K562 (cell line): ENCODE results near the gene SAMM50. TPM values are rescaled to one million over a fixed set of nuclear protein-coding genes. Genes with fewer than 3 reads are reported as not detected.

ENCODE experiments used
- EGR1 ChIP-seq: fragments of 450-650 bp; conservative IDR thresholded peaks from 2 replicates; pipeline ENCODE4 v1.6.1; 2017; ENCODE audit warnings: mild to moderate bottlenecking
- MECOM ChIP-seq: fragments of 250-450 bp; sonication (Bioruptor Pico); IDR thresholded peaks from 2 replicates; pipeline ENCODE4 v1.8.0; 2022; ENCODE audit warnings: inconsistent platforms
- ZBTB1 ChIP-seq: sonication (generic); formaldehyde crosslinking; IDR thresholded peaks from 2 replicates; pipeline ENCODE4 v1.8.1; 2023; ENCODE audit warnings: missing genetic modification reagents, low read depth, mild to moderate bottlenecking, borderline replicate concordance
- polyA plus RNA-seq, 8 experiments: library from polyadenylated mRNA; depleted of rRNA in 4 of 8; stranded (reverse) in 5 of 8; unstranded in 3 of 8; fragments of >200 nt; fragmentation: Nextera tagmentation in 2 of 8; fragmentation: Illumina TruSeq in 1 of 8; extraction: Ambion mirVana in 2 of 8; extraction: Trizol in 1 of 8; gene quantifications; 2 replicates each; pipeline versions ENCODE4 v1.2.1 to v1.2.3, GENCODE V29; 2011 to 2014; ENCODE audit warnings: inconsistent platforms in 1 of 8, missing spikeins in 1 of 8
- total RNA-seq, 7 experiments: library from RNA; depleted of rRNA in 6 of 7; stranded (reverse); fragments of >200 nt in 6 of 7; fragmentation: Illumina TruSeq in 2 of 7; extraction: Trizol in 2 of 7; gene quantifications; 2 replicates each; pipeline versions ENCODE4 v1.2.1 to v1.2.3, GENCODE V29; 2011 to 2021; ENCODE audit warnings: low replicate concordance in 1 of 7
- TF ChIP-seq, protein P1 (sequence below): sonication (generic); formaldehyde crosslinking; IDR thresholded peaks from 2 replicates; pipeline ENCODE4 v1.8.0; 2023; ENCODE audit warnings: missing genetic modification reagents, mild to moderate bottlenecking, borderline replicate concordance
- TF ChIP-seq, protein P2 (sequence below): fragments of 450-650 bp; IDR thresholded peaks from 2 replicates; pipeline ENCODE4 v1.7.0; 2016; ENCODE audit warnings: borderline replicate concordance
- TF ChIP-seq, protein P3 (sequence below): sonication (generic); formaldehyde crosslinking; IDR thresholded peaks from 2 replicates; pipeline ENCODE4 v1.8.0; 2022; ENCODE audit warnings: missing genetic modification reagents, mild to moderate bottlenecking, borderline replicate concordance
- TF ChIP-seq, protein P4 (sequence below): fragments of 250-450 bp; sonication (Bioruptor Pico); IDR thresholded peaks from 2 replicates; pipeline ENCODE4 v1.5.0; 2021
- TF ChIP-seq, protein P5 (sequence below): sonication (generic); formaldehyde crosslinking; IDR thresholded peaks from 2 replicates; pipeline ENCODE4 v1.8.0; 2022; ENCODE audit warnings: missing genetic modification reagents, mild to moderate bottlenecking, moderate library complexity, borderline replicate concordance

Gene SAMM50
- total and polyA plus RNA-seq, 9 of the 15 experiments (the other 6 are each of a cell fraction or from before 2014, with no cell fraction given) = 14.6 to 49.3 (median 38.1) TPM

DNA sequence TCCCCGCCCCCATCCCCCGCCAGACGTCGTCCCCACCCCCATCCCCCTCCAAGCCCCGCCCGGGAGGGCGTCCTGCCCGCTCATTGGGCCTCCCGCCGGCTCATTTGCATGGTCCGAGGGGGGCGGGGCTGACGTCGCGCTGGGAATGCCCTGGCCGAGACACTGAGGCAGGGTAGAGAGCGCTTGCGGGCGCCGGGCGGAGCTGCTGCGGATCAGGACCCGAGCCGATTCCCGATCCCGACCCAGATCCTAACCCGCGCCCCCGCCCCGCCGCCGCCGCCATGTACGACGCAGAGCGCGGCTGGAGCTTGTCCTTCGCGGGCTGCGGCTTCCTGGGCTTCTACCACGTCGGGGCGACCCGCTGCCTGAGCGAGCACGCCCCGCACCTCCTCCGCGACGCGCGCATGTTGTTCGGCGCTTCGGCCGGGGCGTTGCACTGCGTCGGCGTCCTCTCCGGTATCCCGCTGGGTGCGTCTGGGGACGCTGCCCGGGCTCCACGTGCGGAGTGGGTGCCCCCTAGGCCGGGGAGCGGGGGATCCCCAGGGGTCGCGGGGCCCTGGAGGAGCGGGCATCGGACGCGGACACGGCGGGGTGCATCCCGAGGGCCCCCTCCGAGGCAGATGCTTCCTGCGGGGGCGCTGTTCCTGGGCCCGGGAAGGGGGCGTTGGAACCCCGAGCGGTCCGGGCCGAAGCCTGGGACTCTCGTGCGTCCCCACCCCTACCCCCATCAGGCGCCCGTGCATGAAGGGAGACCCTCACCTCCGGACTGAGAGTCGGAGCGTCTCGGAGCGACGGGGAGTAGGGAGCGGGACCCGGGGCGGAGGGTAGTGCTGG is 31.4 kb upstream of the SAMM50 start, which contains the start of gene PNPLA3 (continued):
- TF ChIP-seq, protein P1, sequence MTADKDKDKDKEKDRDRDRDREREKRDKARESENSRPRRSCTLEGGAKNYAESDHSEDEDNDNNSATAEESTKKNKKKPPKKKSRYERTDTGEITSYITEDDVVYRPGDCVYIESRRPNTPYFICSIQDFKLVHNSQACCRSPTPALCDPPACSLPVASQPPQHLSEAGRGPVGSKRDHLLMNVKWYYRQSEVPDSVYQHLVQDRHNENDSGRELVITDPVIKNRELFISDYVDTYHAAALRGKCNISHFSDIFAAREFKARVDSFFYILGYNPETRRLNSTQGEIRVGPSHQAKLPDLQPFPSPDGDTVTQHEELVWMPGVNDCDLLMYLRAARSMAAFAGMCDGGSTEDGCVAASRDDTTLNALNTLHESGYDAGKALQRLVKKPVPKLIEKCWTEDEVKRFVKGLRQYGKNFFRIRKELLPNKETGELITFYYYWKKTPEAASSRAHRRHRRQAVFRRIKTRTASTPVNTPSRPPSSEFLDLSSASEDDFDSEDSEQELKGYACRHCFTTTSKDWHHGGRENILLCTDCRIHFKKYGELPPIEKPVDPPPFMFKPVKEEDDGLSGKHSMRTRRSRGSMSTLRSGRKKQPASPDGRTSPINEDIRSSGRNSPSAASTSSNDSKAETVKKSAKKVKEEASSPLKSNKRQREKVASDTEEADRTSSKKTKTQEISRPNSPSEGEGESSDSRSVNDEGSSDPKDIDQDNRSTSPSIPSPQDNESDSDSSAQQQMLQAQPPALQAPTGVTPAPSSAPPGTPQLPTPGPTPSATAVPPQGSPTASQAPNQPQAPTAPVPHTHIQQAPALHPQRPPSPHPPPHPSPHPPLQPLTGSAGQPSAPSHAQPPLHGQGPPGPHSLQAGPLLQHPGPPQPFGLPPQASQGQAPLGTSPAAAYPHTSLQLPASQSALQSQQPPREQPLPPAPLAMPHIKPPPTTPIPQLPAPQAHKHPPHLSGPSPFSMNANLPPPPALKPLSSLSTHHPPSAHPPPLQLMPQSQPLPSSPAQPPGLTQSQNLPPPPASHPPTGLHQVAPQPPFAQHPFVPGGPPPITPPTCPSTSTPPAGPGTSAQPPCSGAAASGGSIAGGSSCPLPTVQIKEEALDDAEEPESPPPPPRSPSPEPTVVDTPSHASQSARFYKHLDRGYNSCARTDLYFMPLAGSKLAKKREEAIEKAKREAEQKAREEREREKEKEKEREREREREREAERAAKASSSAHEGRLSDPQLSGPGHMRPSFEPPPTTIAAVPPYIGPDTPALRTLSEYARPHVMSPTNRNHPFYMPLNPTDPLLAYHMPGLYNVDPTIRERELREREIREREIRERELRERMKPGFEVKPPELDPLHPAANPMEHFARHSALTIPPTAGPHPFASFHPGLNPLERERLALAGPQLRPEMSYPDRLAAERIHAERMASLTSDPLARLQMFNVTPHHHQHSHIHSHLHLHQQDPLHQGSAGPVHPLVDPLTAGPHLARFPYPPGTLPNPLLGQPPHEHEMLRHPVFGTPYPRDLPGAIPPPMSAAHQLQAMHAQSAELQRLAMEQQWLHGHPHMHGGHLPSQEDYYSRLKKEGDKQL (CRISPR knock-in tag) = no peak
- TF ChIP-seq, protein P2, sequence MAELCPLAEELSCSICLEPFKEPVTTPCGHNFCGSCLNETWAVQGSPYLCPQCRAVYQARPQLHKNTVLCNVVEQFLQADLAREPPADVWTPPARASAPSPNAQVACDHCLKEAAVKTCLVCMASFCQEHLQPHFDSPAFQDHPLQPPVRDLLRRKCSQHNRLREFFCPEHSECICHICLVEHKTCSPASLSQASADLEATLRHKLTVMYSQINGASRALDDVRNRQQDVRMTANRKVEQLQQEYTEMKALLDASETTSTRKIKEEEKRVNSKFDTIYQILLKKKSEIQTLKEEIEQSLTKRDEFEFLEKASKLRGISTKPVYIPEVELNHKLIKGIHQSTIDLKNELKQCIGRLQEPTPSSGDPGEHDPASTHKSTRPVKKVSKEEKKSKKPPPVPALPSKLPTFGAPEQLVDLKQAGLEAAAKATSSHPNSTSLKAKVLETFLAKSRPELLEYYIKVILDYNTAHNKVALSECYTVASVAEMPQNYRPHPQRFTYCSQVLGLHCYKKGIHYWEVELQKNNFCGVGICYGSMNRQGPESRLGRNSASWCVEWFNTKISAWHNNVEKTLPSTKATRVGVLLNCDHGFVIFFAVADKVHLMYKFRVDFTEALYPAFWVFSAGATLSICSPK = no peak
- TF ChIP-seq MECOM (CRISPR knock-in tag) = no peak
- TF ChIP-seq, protein P3, sequence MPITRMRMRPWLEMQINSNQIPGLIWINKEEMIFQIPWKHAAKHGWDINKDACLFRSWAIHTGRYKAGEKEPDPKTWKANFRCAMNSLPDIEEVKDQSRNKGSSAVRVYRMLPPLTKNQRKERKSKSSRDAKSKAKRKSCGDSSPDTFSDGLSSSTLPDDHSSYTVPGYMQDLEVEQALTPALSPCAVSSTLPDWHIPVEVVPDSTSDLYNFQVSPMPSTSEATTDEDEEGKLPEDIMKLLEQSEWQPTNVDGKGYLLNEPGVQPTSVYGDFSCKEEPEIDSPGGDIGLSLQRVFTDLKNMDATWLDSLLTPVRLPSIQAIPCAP (CRISPR knock-in tag) = no peak
- TF ChIP-seq ZBTB1 (CRISPR knock-in tag) = 0 out of 2 replicates have a peak, but pooled peaks have one; percentile 24
- TF ChIP-seq EGR1 = peak; percentile 29; the same call in 1 of the 2 replicates
- TF ChIP-seq, protein P4, sequence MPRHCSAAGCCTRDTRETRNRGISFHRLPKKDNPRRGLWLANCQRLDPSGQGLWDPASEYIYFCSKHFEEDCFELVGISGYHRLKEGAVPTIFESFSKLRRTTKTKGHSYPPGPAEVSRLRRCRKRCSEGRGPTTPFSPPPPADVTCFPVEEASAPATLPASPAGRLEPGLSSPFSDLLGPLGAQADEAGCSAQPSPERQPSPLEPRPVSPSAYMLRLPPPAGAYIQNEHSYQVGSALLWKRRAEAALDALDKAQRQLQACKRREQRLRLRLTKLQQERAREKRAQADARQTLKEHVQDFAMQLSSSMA (CRISPR knock-in tag) = no peak
- TF ChIP-seq, protein P5, sequence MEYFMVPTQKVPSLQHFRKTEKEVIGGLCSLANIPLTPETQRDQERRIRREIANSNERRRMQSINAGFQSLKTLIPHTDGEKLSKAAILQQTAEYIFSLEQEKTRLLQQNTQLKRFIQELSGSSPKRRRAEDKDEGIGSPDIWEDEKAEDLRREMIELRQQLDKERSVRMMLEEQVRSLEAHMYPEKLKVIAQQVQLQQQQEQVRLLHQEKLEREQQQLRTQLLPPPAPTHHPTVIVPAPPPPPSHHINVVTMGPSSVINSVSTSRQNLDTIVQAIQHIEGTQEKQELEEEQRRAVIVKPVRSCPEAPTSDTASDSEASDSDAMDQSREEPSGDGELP (CRISPR knock-in tag) = peak; percentile 50; the same call in 1 of the 2 replicates
